ENCODE results near the gene PIGL.

Gene PIGL

DNA sequence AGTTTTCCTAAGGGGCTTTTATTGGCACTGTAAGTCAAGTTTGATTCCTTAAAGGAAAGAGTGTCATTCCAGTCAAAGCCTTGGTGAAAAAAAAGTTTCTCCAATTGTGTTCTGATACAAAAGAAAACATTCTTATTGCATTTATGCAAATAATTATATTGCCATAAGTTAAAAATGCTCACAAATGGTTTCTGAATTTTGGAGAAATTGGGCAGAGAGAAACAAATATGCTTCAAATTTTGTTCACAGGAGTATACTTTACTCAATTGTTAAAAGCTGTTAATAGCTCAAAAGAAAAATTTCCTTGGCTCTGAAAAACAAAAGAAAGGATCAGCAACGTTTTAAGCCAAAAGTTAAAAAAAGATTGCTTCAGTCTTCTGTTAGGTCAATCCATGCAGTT, 60.2 kb downstream of the PIGL start:
- DNase-seq (ENCODE audit: low read depth) = no peak
- no peak overlapping the region for H3K4me3 ChIP-seq (ENCODE audit: low read depth, low read length)
- TF ChIP-seq, protein P1, sequence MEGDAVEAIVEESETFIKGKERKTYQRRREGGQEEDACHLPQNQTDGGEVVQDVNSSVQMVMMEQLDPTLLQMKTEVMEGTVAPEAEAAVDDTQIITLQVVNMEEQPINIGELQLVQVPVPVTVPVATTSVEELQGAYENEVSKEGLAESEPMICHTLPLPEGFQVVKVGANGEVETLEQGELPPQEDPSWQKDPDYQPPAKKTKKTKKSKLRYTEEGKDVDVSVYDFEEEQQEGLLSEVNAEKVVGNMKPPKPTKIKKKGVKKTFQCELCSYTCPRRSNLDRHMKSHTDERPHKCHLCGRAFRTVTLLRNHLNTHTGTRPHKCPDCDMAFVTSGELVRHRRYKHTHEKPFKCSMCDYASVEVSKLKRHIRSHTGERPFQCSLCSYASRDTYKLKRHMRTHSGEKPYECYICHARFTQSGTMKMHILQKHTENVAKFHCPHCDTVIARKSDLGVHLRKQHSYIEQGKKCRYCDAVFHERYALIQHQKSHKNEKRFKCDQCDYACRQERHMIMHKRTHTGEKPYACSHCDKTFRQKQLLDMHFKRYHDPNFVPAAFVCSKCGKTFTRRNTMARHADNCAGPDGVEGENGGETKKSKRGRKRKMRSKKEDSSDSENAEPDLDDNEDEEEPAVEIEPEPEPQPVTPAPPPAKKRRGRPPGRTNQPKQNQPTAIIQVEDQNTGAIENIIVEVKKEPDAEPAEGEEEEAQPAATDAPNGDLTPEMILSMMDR (IDR thresholded peaks at IDR 0.05; ENCODE audit: insufficient read depth, low read depth, low read length, missing control alignments) = no peak

- TF ChIP-seq, protein P1 (IDR thresholded peaks at IDR 0.05; ENCODE audit: insufficient read depth, low read depth, low read length, missing control alignments) = no peak
- no peak for DNase-seq (ENCODE audit: low read depth)
- no peak overlapping the region for H3K4me3 ChIP-seq (ENCODE audit: low read depth, low read length)
These were observed 64.3 kb downstream of the PIGL start for GRCh38 chr17:16281351-16281750.

GRCh38 chr17:16282522-16282921, 65.5 kb downstream of the PIGL start:
- H3K4me3 ChIP-seq (ENCODE audit: low read depth, low read length) = no peak overlapping the region
- TF ChIP-seq, protein P1 (IDR thresholded peaks at IDR 0.05; ENCODE audit: insufficient read depth, low read depth, low read length, missing control alignments) = no peak
- DNase-seq (ENCODE audit: low read depth) = no peak

DNA sequence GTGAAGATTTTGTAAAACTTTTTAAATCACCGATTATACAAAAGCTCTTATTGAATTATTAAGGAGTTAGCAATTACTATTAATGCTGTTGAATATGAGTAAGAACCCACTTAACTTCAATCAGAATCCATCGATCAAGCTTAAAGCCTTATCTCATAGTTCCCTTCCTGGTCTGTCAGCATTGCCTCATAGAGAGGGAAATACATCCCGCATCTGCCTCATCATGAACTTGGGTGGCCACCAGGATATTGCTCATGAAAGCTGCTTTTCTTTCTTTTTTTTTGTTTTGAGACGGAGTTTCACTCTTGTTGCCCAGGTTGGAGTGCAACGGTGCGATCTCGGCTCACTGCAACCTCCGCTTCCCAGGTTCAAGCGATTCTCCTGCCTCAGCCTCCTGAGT, 66.7 kb downstream of the PIGL start:
- TF ChIP-seq, protein P1 (IDR thresholded peaks at IDR 0.05; ENCODE audit: insufficient read depth, low read depth, low read length, missing control alignments) = no peak
- no peak overlapping the region for H3K4me3 ChIP-seq (ENCODE audit: low read depth, low read length)
- DNase-seq (ENCODE audit: low read depth) = no peak

- no peak overlapping the region; the same call in 1 of the 2 replicates for H3K4me3 ChIP-seq (ENCODE audit: low read depth, low read length)
- TF ChIP-seq, protein P1 (IDR thresholded peaks at IDR 0.05; ENCODE audit: insufficient read depth, low read depth, low read length, missing control alignments) = peak; percentile 72
- no peak for DNase-seq (ENCODE audit: low read depth)
These were observed 68.6 kb downstream of the PIGL start for GRCh38 chr17:16285646-16286008.

- TF ChIP-seq, protein P1 (IDR thresholded peaks at IDR 0.05; ENCODE audit: insufficient read depth, low read depth, low read length, missing control alignments) = no peak
- peak; percentile 98 for DNase-seq (ENCODE audit: low read depth)
- peak overlapping the region; percentile 64 for H3K4me3 ChIP-seq (ENCODE audit: low read depth, low read length)
These were observed 69.3 kb downstream of the PIGL start for GRCh38 chr17:16286009-16286946.

All from GM12865 (cell line).